CD4-positive, CD25-positive, alpha-beta regulatory T cell (primary cell): ENCODE data around the gene MKX. TPM values are rescaled to one million over a fixed set of nuclear protein-coding genes. Genes with fewer than 3 reads are reported as not detected.

Source experiments
- ATAC-seq, 2 donors: fragments of 150-1000 bp; cut with Tn5 transposase; one replicate each; pipeline ENCODE4 v1.10.0; 2021; ENCODE audit warnings: low read depth in 2 of 2, moderate number of reproducible peaks in 2 of 2, moderate library complexity in 1 of 2
- DNase-seq, 3 donors: peaks; one replicate each; pipeline versions ENCODE4 v3.0.0 to v3.0.0-alpha.2; 2012 to 2022; ENCODE audit warnings: mixed read lengths in 1 of 3
- H3K27ac ChIP-seq: one replicate; pipeline ENCODE4 v1.7.0; 2013; ENCODE audit warnings: mild to moderate bottlenecking, low read length; ENCODE audit not compliant: insufficient read depth, poor library complexity, severe bottlenecking
- H3K27me3 ChIP-seq: one replicate; pipeline ENCODE4 v1.7.0; 2013; ENCODE audit warnings: low read length; ENCODE audit not compliant: control insufficient read depth, insufficient read depth
- H3K36me3 ChIP-seq: one replicate; pipeline ENCODE4 v1.7.0; 2013; ENCODE audit warnings: mild to moderate bottlenecking, low read length, moderate library complexity; ENCODE audit not compliant: control insufficient read depth, insufficient read depth
- H3K4me1 ChIP-seq: 2 replicates; pipeline ENCODE4 v1.7.0; 2013; ENCODE audit warnings: mild to moderate bottlenecking, low read length; ENCODE audit not compliant: insufficient read depth, control insufficient read depth, poor library complexity, severe bottlenecking
- H3K4me3 ChIP-seq: one replicate; pipeline ENCODE4 v1.7.0; 2013; ENCODE audit warnings: low read depth, mild to moderate bottlenecking, low read length, moderate library complexity
- H3K9me3 ChIP-seq, 2 experiments: 1 replicate in 1 of 2; 2 replicates in 1 of 2; pipeline ENCODE4 v1.7.0; 2013; ENCODE audit warnings: low read length in 2 of 2, mild to moderate bottlenecking in 1 of 2, moderate library complexity in 1 of 2; ENCODE audit not compliant: control insufficient read depth in 2 of 2
- H3K27ac Mint-ChIP-seq, 3 donors: one replicate each; pipeline ENCODE4 v1.8.0; 2020 to 2022; ENCODE audit warnings: mild to moderate bottlenecking in 3 of 3, mixed read lengths in 3 of 3, moderate library complexity in 2 of 3
- H3K27me3 Mint-ChIP-seq: one replicate; pipeline ENCODE4 v1.8.0; 2022; ENCODE audit warnings: mild to moderate bottlenecking, mixed read lengths
- H3K36me3 Mint-ChIP-seq: one replicate; pipeline ENCODE4 v1.8.0; 2020; ENCODE audit warnings: mixed read lengths
- H3K4me1 Mint-ChIP-seq, 4 donors: one replicate each; pipeline ENCODE4 v1.8.0; 2020 to 2022; ENCODE audit warnings: mixed read lengths in 4 of 4, mild to moderate bottlenecking in 1 of 4
- H3K4me3 Mint-ChIP-seq, 4 donors: one replicate each; pipeline ENCODE4 v1.8.0; 2020 to 2022; ENCODE audit warnings: mild to moderate bottlenecking in 4 of 4, mixed read lengths in 4 of 4, moderate library complexity in 3 of 4
- H3K9me3 Mint-ChIP-seq, 7 donors: one replicate each; pipeline ENCODE4 v1.8.0; 2020 to 2022; ENCODE audit warnings: mixed read lengths in 7 of 7, mild to moderate bottlenecking in 3 of 7, moderate library complexity in 2 of 7
- polyA plus RNA-seq, 4 donors: library from polyadenylated mRNA; unstranded; fragments of 300-500 nt; fragmentation: Illumina TruSeq; gene quantifications; one replicate each; pipeline ENCODE4 v1.2.3, GENCODE V29; 2021
- total RNA-seq: library from RNA; stranded (reverse); gene quantifications from one replicate; pipeline ENCODE4 v1.2.3, GENCODE V29; 2022

MKX gene
- total and polyA plus RNA-seq, 5 donors from 2014 or later = not detected

DNA sequence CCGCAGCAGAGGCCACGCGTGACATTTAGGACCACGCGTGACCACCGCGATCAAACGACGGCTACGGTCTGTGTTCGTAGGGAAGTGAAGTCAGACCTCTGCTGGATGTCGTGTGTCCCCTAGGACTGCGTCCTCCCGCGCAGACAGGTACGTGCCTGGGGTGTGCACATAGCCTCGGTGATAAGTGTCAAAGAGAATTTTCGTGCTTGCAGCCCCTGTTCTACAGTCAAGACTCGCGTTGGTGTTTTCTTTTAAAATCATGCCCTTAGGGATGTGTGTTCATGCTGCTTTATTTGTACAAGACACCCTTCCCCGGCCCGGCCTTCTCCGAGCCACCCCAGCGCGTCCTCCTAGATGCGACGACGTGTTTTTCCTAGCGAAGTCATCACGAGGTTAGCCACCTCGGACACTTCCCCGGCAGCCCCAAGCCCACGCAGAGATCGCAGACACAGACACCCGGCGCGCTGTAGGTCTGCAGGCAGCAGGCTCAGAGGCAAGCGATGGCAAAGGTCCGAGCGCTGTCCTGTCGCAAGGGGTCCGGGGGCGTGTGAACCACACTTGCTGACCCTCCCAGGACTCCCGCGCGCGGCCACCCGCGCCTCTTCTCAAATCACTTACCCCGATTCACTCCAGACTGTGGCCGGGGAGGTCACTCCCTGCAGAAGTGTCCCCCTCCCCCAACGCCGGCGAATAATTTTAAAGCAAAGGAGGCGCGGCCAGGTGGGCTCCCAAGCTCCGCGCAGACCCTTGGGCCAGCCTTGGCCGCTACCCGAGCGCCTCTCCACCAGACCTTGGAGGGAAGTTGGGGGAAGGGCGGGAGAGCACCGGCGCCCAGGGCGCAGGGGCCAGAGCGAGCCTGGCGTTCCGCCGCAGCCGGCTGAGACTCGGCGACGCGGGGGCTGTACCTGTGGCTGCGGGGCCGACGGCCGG lies 552 bp downstream of the MKX start:
- Histone ChIP-seq H3K4me1 (peaks cover 51% of the 10 kb centered on the region), H3K36me3 (no peaks in the 10 kb centered on the region), H3K9me3 (no peaks in the 10 kb centered on the region), H3K4me3 (no peak overlapping the region), H3K27me3 (peaks cover 35% of the 10 kb centered on the region), H3K27ac (no peak overlapping the region)
- H3K27me3 Mint-ChIP-seq = peaks cover 83% of the 10 kb centered on the region
- H3K27ac Mint-ChIP-seq = no peak overlapping the region
- H3K4me1 Mint-ChIP-seq = peaks cover 0 to 44% (median 9%) of the 10 kb centered on the region in 4 donors
- peaks cover 0 to 2% (median 0%) of the 10 kb centered on the region in 7 donors for H3K9me3 Mint-ChIP-seq
- H3K4me3 Mint-ChIP-seq = peak overlapping the region; percentile 69 to 90 (median 85)
- no peaks in the 10 kb centered on the region for H3K36me3 Mint-ChIP-seq
- peak in 2 of 3 donors; percentile 24 to 30 for DNase-seq
- no peak for ATAC-seq

DNA sequence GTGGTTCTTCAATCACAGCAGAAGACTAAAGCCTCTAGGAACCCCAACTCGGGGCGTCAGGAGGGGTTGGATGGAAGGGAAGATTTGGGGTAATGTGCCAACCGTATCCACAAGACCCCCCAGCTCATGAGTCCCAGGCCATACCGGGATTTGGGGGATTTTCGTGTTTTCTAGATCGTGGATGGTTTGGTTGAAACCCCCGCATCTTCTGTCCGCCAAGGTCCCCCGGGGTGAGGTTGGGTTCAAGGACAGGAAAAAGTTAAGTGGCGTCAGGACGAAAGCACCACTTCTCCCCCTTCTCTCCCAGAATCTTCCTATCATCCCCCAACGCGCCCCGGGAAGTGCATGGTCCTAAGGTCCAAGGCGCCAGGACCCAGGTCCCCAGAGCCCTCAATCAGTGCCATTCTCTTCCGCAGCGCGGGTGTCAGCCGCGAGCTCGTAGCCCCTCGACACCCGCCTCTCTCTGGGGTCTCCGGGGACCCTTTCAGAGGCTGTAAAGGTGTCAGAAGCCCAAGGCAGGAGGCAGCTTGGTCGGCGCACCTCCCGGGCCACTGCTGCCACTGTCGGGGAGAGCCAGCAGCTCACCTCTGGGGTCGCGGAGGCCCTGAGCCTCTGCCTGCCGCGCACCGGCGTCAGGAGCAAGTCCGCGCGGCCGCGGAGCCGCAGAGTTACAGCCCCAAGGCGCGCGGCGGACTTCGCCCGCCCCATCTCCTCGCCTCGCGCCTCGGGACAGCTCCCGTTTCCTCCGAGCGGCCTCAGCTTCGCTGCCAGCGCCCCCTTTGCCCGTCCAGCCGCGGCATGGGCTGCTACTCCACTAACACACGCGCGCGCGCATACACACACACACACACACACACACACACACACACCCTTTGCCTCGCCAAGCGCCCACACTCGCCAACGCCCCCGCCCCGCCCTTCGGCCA lies 1.5 kb downstream of the MKX start:
- Histone ChIP-seq H3K4me3 (peak overlapping the region; percentile 11), H3K27me3 (peaks cover 32% of the 10 kb centered on the region), H3K27ac (no peak overlapping the region), H3K4me1 (peaks cover 51% of the 10 kb centered on the region), H3K9me3 (no peaks in the 10 kb centered on the region), H3K36me3 (no peaks in the 10 kb centered on the region)
- DNase-seq (peak in 1 of 3 donors; percentile 7), ATAC-seq (no peak)
- Mint-ChIP-seq H3K9me3 (peaks cover 0 to 2% (median 0%) of the 10 kb centered on the region in 7 donors), H3K36me3 (no peaks in the 10 kb centered on the region), H3K27ac (peak overlapping the region in 1 of 3 donors; percentile 36), H3K4me1 (peaks cover 0 to 44% (median 9%) of the 10 kb centered on the region in 4 donors), H3K27me3 (peaks cover 76% of the 10 kb centered on the region), H3K4me3 (peak overlapping the region; percentile 69 to 88 (median 82))

DNA sequence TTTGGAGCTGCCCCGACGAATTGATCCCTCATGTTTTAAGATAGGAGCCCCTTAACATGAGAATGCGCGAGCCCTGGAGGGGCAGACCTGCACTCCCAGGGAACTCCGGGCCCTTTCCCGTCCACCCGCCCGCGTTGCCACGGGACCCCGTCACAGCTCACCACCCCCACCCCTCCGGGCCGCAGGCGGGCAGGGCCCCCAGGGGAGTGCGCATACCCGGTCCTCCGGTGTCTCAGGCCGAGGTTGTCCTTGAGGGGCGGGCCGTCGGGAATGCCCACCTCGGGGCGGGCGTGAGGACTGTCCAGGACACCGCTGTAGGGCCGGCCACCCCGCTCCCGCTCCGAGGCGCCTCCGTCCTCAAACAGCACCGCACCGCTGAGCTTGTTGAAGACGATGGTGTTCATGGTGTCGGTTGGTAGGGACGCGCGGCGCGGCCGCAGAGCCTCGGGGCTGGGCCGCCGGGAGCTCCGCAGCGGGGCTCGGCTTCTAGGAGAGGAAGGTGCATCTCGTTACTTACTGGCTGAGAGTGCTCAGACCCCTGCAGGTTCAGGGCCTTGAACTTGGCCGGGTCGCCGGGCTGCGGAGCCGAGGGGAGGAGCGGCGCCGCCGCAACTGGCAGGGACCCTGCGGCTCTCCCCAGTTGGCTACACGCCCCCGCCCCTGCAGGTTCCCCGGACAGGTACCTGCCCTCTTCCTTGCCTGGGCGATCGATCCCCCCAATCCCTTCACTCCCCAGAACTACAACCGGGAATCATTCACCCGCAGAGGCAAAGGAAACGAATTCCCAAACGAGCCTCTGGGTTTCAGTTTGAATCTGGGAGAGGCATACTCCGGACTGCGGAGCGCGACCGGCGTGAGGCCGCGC lies 2.4 kb downstream of the MKX start:
- H3K9me3 Mint-ChIP-seq = peaks cover 0 to 2% (median 0%) of the 10 kb centered on the region in 7 donors

DNA sequence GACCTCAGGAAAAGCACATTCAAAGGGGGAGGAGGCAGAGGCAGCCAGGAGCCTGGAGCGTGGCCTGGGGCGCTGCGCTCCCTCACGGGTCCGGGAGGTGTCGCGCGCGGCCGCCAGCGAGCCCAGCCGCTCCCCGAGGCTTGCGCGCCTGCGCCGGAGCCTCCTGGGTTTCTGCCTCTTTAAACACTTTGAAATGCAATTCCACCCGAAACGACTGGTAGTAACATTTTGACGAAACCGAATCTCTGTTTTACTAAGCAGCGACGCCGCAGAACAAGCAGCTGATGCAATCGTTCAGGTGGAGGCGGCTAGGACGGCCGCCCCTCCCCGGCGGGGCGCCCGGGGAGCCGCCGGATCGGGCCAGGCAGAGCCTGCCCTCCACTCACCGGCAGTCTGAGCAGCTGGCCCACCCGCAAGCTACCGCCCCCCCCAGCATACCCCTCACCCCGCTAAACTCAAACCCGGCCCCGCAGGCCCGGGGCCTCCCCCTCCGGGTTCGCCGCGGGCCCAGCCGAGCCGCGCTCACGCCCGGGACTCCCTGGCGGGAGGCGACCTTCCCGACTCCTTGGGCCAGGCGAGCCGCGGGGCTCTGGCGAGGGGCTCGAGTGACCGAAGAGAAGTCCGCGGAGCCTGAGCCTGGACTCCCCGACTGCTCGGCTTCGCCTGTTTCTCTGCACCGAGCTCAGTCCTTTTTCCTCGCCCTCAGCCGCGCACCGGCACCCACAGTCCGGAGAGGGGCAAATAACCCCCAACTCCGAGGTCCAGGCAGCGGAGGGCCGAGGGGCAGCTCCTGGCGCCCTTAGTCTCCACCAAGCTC lies 3.2 kb downstream of the MKX start:
- Mint-ChIP-seq H3K27ac (no peak overlapping the region), H3K27me3 (peaks cover 75% of the 10 kb centered on the region), H3K4me1 (peaks cover 0 to 44% (median 9%) of the 10 kb centered on the region in 4 donors), H3K36me3 (no peaks in the 10 kb centered on the region), H3K4me3 (peak overlapping the region; percentile 32 to 78 (median 72)), H3K9me3 (peaks cover 0 to 2% (median 0%) of the 10 kb centered on the region in 7 donors)
- Histone ChIP-seq H3K36me3 (no peaks in the 10 kb centered on the region), H3K27ac (no peak overlapping the region), H3K4me3 (no peak overlapping the region), H3K9me3 (no peaks in the 10 kb centered on the region), H3K27me3 (peaks cover 27% of the 10 kb centered on the region), H3K4me1 (peaks cover 51% of the 10 kb centered on the region)
- DNase-seq (peak; percentile 44 to 72 (median 63)), ATAC-seq (peak; percentile 78 to 81)

More for the DNA sequence above, 2.4 kb downstream of the MKX start:
- no peaks in the 10 kb centered on the region for H3K36me3 Mint-ChIP-seq
- ATAC-seq (no peak), DNase-seq (peak in 1 of 3 donors; percentile 28)
- H3K27me3 Mint-ChIP-seq = peaks cover 75% of the 10 kb centered on the region
- H3K27me3 ChIP-seq = peaks cover 31% of the 10 kb centered on the region
- peak overlapping the region; percentile 11 for H3K4me3 ChIP-seq
- H3K4me1 ChIP-seq = peaks cover 51% of the 10 kb centered on the region
- peak overlapping the region; percentile 66 to 83 (median 82) for H3K4me3 Mint-ChIP-seq
- no peak overlapping the region for H3K27ac ChIP-seq
- peaks cover 0 to 44% (median 9%) of the 10 kb centered on the region in 4 donors for H3K4me1 Mint-ChIP-seq
- H3K9me3 ChIP-seq = no peaks in the 10 kb centered on the region
- H3K27ac Mint-ChIP-seq = no peak overlapping the region
- H3K36me3 ChIP-seq = no peaks in the 10 kb centered on the region

DNA sequence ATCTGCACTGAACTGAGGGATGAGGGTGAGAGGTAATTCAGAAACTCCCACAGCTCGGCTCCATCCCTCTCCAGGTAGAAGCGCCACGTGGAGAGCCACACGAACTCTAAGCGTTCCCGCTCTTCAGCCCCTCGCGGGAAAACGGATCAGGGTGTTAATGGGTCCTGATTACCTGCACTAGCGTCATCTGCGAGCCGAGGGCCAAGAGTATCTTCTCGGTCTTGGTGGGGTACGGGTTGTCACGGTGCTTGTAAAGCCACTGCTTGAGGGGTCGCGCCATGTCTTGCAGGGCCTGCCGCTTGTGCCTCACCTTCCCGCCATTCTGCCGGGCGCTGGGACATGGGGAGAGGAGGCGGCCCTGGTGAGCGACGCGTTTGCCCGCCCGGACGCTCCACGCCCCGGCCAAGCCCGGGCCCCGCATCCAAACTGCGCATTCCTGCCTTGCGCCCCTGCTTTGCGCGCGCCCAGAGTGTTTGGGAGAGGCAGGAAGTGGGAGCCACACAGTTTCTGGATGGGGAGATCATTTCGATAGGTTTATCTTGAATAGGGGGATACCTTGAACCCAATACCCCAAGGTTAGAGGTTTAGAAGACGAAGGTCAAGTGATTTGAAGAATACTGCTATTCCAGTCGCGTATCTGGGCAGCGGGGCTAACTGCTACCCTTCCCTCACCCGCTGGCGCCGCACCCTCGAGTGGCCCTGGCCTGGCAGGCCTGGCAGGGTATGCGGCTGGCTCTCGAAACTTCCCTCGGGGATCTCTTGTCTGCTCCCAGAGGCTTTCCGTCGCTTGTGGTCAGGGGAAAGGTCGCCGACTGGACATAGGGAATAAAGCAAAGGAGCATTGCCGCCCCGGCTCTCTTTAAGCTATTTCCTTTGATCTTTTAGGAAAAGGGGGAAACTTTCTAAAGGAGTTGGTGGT lies 4.2 kb downstream of the MKX start:
- H3K4me1 ChIP-seq = peaks cover 47% of the 10 kb centered on the region
- DNase-seq = no peak
- ATAC-seq = no peak
- no peak overlapping the region for H3K27ac Mint-ChIP-seq
- peaks cover 0 to 35% (median 7%) of the 10 kb centered on the region in 4 donors for H3K4me1 Mint-ChIP-seq
- H3K9me3 ChIP-seq = no peaks in the 10 kb centered on the region
- H3K36me3 ChIP-seq = no peaks in the 10 kb centered on the region
- peak overlapping the region in 3 of 4 donors; percentile 32 to 77 (median 76) for H3K4me3 Mint-ChIP-seq
- H3K27me3 Mint-ChIP-seq = peaks cover 67% of the 10 kb centered on the region
- no peak overlapping the region for H3K4me3 ChIP-seq
- peaks cover 0 to 2% (median 0%) of the 10 kb centered on the region in 7 donors for H3K9me3 Mint-ChIP-seq
- H3K27ac ChIP-seq = no peak overlapping the region
- H3K27me3 ChIP-seq = peaks cover 24% of the 10 kb centered on the region
- H3K36me3 Mint-ChIP-seq = no peaks in the 10 kb centered on the region

DNA sequence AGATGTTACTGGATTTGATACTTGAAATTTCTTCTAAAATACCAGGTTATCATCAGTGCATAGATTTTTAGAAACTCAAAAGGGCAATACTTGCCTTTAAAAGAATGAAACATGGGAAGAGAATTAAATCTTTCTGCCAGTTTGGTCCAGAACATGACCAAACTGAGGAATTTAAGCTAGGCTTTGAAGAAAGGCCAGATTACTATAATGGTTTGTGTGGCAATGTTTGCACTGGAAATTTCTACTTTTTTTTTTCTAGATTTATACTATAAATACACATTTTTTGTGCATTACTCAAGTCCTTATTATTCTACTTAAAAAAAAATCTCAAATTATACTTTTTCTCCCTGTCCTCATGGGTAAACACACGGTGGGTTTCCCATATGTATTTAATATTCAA lies 9.2 kb downstream of the MKX start:
- Mint-ChIP-seq H3K27ac (no peak overlapping the region), H3K36me3 (no peaks in the 10 kb centered on the region), H3K4me3 (no peak overlapping the region), H3K9me3 (peaks cover 0 to 5% (median 0%) of the 10 kb centered on the region in 7 donors), H3K27me3 (peaks cover 49% of the 10 kb centered on the region), H3K4me1 (peaks cover 0 to 6% (median 0%) of the 10 kb centered on the region in 4 donors)
- ATAC-seq = no peak
- H3K4me3 ChIP-seq = no peak overlapping the region
- no peaks in the 10 kb centered on the region for H3K36me3 ChIP-seq
- H3K4me1 ChIP-seq = no peaks in the 10 kb centered on the region
- no peak for DNase-seq
- peaks cover 19% of the 10 kb centered on the region for H3K27me3 ChIP-seq
- H3K9me3 ChIP-seq = no peaks in the 10 kb centered on the region
- no peak overlapping the region for H3K27ac ChIP-seq
